Measurements from ENCODE around the gene GRID1. TPM values are rescaled to one million over a fixed set of nuclear protein-coding genes. Genes with fewer than 3 reads are reported as not detected.

GRID1 gene
- total RNA-seq, 1 donor from 2014 or later = 0.75 TPM

- Mint-ChIP-seq H3K4me3 (ENCODE audit: unreplicated experiment) (no peak overlapping the region), H3K36me3 (ENCODE audit: low read depth, unreplicated experiment) (no peaks in the 10 kb centered on the region), H3K9me3 (ENCODE audit: unreplicated experiment) (peaks cover 2% of the 10 kb centered on the region), H3K27me3 (ENCODE audit: low read depth, unreplicated experiment) (no peaks in the 10 kb centered on the region), H3K4me1 (ENCODE audit: low read depth, unreplicated experiment) (no peaks in the 10 kb centered on the region), H3K27ac (ENCODE audit: unreplicated experiment) (no peak overlapping the region)
- H3K9ac ChIP-seq (ENCODE audit: low read length) = no peak overlapping the region
- H2AFZ ChIP-seq (ENCODE audit: low read depth, low read length) = no peak overlapping the region
- H3K4me3 ChIP-seq (ENCODE audit: insufficient read depth, low read depth, low read length) = no peak overlapping the region
- no peak for DNase-seq (ENCODE audit: low read depth)
- no peaks in the 10 kb centered on the region for H3K9me3 ChIP-seq (ENCODE audit: insufficient read depth, low read depth, low read length)
- TF ChIP-seq, protein P1, sequence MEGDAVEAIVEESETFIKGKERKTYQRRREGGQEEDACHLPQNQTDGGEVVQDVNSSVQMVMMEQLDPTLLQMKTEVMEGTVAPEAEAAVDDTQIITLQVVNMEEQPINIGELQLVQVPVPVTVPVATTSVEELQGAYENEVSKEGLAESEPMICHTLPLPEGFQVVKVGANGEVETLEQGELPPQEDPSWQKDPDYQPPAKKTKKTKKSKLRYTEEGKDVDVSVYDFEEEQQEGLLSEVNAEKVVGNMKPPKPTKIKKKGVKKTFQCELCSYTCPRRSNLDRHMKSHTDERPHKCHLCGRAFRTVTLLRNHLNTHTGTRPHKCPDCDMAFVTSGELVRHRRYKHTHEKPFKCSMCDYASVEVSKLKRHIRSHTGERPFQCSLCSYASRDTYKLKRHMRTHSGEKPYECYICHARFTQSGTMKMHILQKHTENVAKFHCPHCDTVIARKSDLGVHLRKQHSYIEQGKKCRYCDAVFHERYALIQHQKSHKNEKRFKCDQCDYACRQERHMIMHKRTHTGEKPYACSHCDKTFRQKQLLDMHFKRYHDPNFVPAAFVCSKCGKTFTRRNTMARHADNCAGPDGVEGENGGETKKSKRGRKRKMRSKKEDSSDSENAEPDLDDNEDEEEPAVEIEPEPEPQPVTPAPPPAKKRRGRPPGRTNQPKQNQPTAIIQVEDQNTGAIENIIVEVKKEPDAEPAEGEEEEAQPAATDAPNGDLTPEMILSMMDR (IDR thresholded peaks at IDR 0.05; ENCODE audit: insufficient read depth, low read depth, low read length) = no peak
- TF ChIP-seq EZH2 (IDR thresholded peaks at IDR 0.05; ENCODE audit: insufficient read depth, low read length) = no peak
- H3K36me3 ChIP-seq (ENCODE audit: insufficient read depth, low read length) = no peaks in the 10 kb centered on the region
- H3K4me1 ChIP-seq (ENCODE audit: insufficient read depth, low read length) = peaks cover 12% of the 10 kb centered on the region
- H4K20me1 ChIP-seq (ENCODE audit: insufficient read depth, low read length) = no peaks in the 10 kb centered on the region
- H3K27me3 ChIP-seq (ENCODE audit: insufficient read depth, low read length) = no peaks in the 10 kb centered on the region
- no peak for FAIRE-seq
- H3K27ac ChIP-seq (ENCODE audit: low read depth, low read length) = no peak overlapping the region
- no peak overlapping the region for H3K4me2 ChIP-seq (ENCODE audit: low read length)
- H3K79me2 ChIP-seq (ENCODE audit: insufficient read depth, low read length) = no peaks in the 10 kb centered on the region
Observed at GRCh38 chr10:85659331-85659730, 707.3 kb downstream of the GRID1 start.

DNA sequence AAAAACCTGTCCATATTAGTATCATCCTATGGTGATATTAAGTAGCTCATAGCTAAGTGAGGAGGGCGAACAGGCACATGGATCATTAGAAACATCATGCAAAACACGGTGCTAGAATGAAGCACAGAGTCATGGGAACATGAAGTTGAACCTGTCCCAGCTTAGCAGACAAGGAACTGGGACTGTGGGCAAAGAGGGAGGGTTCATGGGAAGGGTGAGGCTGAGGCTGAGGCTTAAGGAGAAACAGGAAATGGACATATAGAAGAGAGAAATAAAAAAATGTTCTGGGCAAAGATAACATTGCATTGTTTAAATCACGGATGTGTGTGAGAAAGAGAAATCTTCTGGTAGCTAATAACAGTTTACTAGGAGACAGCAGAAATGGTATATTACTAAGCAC is 708.1 kb downstream of the GRID1 start:
- Histone ChIP-seq H3K4me1 (ENCODE audit: insufficient read depth, low read length) (peaks cover 12% of the 10 kb centered on the region), H3K79me2 (ENCODE audit: insufficient read depth, low read length) (no peaks in the 10 kb centered on the region), H2AFZ (ENCODE audit: low read depth, low read length) (no peak overlapping the region), H3K27me3 (ENCODE audit: insufficient read depth, low read length) (no peaks in the 10 kb centered on the region), H3K36me3 (ENCODE audit: insufficient read depth, low read length) (no peaks in the 10 kb centered on the region), H3K4me3 (ENCODE audit: insufficient read depth, low read depth, low read length) (no peak overlapping the region), H3K9me3 (ENCODE audit: insufficient read depth, low read depth, low read length) (no peaks in the 10 kb centered on the region), H4K20me1 (ENCODE audit: insufficient read depth, low read length) (no peaks in the 10 kb centered on the region), H3K27ac (ENCODE audit: low read depth, low read length) (no peak overlapping the region), H3K9ac (ENCODE audit: low read length) (no peak overlapping the region), H3K4me2 (ENCODE audit: low read length) (no peak overlapping the region)
- Mint-ChIP-seq H3K9me3 (ENCODE audit: unreplicated experiment) (peaks cover 2% of the 10 kb centered on the region), H3K4me3 (ENCODE audit: unreplicated experiment) (no peak overlapping the region), H3K36me3 (ENCODE audit: low read depth, unreplicated experiment) (no peaks in the 10 kb centered on the region), H3K4me1 (ENCODE audit: low read depth, unreplicated experiment) (no peaks in the 10 kb centered on the region), H3K27ac (ENCODE audit: unreplicated experiment) (no peak overlapping the region), H3K27me3 (ENCODE audit: low read depth, unreplicated experiment) (no peaks in the 10 kb centered on the region)
- DNase-seq (ENCODE audit: low read depth) (no peak), FAIRE-seq (no peak)
- TF ChIP-seq EZH2 (IDR thresholded peaks at IDR 0.05; ENCODE audit: insufficient read depth, low read length) = no peak
- TF ChIP-seq, protein P1 (IDR thresholded peaks at IDR 0.05; ENCODE audit: insufficient read depth, low read depth, low read length) = no peak

- no peaks in the 10 kb centered on the region for H3K79me2 ChIP-seq (ENCODE audit: insufficient read depth, low read length)
- H3K4me2 ChIP-seq (ENCODE audit: low read length) = no peak overlapping the region
- H3K4me1 ChIP-seq (ENCODE audit: insufficient read depth, low read length) = peaks cover 12% of the 10 kb centered on the region
- no peaks in the 10 kb centered on the region for H3K9me3 ChIP-seq (ENCODE audit: insufficient read depth, low read depth, low read length)
- H3K4me3 Mint-ChIP-seq (ENCODE audit: unreplicated experiment) = no peak overlapping the region
- no peak overlapping the region for H2AFZ ChIP-seq (ENCODE audit: low read depth, low read length)
- H3K9me3 Mint-ChIP-seq (ENCODE audit: unreplicated experiment) = peaks cover 5% of the 10 kb centered on the region
- no peak for DNase-seq (ENCODE audit: low read depth)
- H3K36me3 ChIP-seq (ENCODE audit: insufficient read depth, low read length) = no peaks in the 10 kb centered on the region
- H3K9ac ChIP-seq (ENCODE audit: low read length) = no peak overlapping the region
- FAIRE-seq = no peak
- no peaks in the 10 kb centered on the region for H3K4me1 Mint-ChIP-seq (ENCODE audit: low read depth, unreplicated experiment)
- no peak overlapping the region for H3K27ac ChIP-seq (ENCODE audit: low read depth, low read length)
- H3K36me3 Mint-ChIP-seq (ENCODE audit: low read depth, unreplicated experiment) = no peaks in the 10 kb centered on the region
- no peak overlapping the region for H3K27ac Mint-ChIP-seq (ENCODE audit: unreplicated experiment)
- H3K27me3 ChIP-seq (ENCODE audit: insufficient read depth, low read length) = no peaks in the 10 kb centered on the region
- no peak overlapping the region for H3K4me3 ChIP-seq (ENCODE audit: insufficient read depth, low read depth, low read length)
- H4K20me1 ChIP-seq (ENCODE audit: insufficient read depth, low read length) = no peaks in the 10 kb centered on the region
- no peak for TF ChIP-seq EZH2 (IDR thresholded peaks at IDR 0.05; ENCODE audit: insufficient read depth, low read length)
- TF ChIP-seq, protein P1 (IDR thresholded peaks at IDR 0.05; ENCODE audit: insufficient read depth, low read depth, low read length) = no peak
- H3K27me3 Mint-ChIP-seq (ENCODE audit: low read depth, unreplicated experiment) = peaks cover 3% of the 10 kb centered on the region
Observed at GRCh38 chr10:85657476-85658113, 709.0 kb downstream of the GRID1 start.
